CD4-positive, alpha-beta T cell treated with Interleukin-1 beta for 1 hour (primary cell): Measurements from ENCODE around the gene SAMD4A.

ENCODE experiments used
- DNase-seq, 2 donors: peaks; one replicate each; pipeline ENCODE4 v3.0.0-alpha.2; 2020 to 2022

Gene SAMD4A

DNA sequence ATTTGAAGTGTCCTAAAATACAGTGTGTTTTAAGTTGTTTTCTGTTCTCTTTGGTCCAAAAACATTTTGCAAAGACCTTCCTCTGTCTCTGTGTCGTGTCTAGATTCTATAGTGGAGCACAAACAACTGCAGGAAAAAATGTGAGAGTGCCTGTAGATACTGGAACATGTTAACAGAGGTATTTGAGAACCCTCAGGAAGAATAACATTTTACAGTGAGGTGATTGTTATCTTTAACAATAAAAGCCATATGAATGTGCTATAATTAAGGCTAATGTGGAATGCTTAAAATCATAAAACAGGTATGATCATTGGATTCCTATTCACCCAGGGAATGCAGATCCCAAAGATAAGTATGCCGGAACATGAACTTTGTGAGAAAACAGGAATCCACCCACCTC is 98.0 kb downstream of the SAMD4A start:
- no peak for DNase-seq

DNA sequence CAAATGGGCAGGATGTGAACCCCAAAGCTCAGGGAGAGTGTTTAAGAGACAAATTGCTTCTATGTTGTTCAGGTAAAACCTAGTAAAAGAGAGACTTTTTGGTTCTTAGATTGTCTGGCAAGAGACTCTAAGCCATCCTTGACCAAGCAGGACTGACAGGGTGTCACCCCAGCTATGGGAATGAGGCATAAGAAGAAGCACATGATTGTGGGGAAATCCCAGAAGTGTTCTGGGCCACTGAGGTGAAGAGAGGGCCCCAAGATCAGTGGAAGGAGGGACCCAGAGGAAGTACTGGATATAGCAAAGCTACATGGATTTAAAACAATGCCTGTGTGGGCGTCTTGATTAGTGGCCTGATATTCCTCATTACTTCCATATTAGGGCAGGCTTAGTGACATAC is 99.0 kb downstream of the SAMD4A start:
- DNase-seq, result no peak

DNA sequence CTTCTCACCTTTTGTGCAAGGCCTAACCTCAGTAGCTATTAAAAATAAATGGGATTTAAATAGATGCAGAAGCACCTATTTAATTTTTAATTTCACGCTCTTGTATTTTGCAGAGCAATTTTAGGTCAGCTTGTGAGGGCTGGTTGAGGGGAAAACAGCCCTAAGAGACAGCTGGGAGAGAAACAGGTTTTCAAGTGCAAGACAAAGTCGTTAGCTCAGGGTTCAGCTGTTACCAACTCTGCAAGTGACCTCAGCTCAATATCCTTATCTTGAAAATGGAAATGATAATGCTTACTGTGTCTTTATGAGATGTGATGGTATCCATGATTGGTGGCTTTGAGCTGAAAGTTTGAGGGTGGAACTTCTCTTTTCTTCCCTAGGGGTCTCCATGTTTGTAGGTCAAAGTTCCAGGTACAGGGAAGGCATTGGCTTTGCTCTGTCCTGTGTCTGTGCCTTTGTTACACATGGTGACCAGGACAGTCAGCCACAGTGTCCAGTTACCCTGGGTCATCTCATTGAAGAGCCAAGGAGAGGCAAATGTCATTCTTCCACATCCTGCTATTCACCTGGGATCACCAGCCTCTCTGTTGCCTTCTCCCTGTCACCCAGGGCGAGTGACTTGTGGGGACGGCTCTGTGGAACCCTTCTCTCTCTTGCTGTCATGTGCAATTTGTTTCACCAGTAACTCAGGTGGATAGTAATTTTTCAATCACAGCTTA is 100.3 kb downstream of the SAMD4A start:
- DNase-seq, result no peak

DNA sequence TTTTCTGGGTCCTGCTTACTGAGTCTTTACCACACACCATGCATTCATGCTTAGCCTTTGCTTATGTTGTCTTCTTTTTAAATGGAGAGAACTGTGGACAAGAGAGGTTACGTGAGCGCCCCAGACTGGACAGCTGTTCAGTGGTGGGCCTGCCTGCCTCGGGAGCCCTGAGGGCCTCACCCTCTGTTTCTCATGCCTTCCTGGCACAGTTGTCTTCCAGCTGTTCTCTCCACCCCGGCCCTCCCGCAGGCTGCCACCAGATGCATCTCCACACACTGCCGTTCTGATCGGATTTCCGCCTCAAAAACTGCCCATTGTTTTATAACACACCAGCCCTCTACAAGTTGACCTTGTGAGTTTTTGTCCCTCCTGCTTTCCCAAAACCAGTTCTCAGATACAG is 100.8 kb downstream of the SAMD4A start:
- no peak for DNase-seq

DNA sequence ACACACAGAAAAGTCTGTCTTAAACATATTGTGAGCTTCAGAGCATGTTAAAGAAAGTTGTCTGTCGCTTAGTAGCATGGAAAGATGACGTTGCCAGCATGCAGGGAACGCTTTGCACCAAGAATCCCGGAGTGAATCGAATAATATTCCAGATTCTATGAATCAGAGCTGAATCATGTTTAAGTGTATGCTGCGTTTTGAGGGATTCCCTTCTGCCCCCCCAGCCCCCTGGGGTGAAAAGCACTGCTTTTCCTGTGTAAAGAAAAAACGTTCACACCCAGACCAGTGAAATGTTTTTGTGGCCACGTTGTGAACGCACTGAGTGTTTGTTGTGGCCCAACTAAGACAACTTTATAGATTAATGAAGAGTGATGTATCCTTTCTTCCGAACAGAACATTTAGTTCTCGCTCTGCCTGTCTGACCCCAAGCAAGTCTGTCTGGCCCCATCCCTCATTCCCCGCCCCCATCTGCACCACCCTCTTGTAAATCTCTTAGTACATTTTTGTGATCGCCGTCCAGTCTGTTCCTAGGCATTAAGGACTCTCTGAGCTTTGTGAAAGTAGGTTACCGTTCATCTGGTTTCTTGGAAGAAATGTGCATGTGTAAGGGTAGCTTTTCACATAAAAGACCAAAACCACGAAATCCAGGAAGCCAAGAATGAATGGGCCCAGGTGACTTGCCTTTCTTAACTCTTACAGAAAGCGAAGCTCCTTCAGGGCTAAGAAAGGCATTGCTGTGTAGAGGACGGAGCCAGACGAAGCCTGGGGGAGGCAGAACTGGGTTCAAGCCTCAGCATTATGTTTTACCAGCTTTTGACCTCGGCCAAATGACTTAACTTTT is 103.0 kb downstream of the SAMD4A start:
- peak in 1 of 2 donors; percentile 24 for DNase-seq

DNA sequence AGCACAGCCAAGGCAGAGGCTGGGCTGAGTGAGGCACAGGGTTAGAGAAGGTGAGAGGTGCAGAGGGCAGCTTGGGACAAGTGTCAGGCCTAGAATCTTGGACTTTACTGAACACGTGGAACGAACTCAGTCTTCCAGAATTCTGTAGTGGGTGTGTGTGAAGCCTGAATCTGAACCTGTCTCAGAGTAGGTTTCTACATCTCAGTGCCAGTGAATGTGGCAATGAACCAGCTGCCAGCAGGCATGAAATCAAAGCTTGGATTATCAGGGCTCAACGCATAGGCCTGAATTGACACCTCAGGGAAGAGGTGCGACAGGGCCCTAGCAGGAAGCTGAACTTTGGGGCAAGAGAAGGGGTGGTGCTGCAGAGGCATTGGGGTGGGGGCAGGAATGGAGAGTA is 104.6 kb downstream of the SAMD4A start:
- no peak for DNase-seq

DNA sequence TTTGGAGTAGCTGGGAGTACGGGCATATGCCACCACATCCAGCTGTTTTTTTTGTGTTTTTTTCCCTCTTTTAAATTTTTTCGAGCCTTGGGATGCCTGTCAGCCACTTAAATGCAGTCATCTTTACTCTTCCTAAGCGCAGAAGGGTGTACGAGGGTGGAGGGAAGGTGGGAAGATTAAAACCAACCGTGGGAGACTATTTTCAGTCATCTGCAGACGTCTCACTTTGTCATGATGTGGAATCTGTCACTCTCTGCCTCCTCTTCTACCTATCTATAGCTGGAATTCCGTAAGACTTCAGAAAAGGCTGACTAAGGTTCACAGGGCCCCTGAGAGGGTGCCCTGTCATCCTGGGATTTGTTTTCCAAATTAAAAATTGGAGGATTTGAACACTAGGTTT is 105.3 kb downstream of the SAMD4A start:
- DNase-seq, result no peak

DNA sequence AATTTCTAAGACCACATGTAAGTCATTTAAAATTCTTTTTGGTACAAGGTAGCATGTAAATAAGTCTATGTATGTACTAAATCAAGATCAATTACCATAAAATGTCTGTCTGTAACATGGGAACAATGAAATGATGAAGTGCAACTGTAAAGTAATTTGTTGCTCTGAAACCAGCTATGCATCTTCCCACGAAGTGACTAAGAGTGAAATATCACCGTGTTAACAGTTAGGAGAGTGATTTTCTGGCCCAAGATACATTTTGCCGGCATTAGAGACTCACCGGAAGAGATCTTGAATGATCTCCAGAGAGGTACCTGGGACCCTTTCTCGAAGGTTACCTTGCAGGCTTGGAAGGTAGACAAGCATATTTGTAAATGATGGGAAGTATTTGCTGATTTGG is 105.8 kb downstream of the SAMD4A start:
- DNase-seq, result no peak

DNA sequence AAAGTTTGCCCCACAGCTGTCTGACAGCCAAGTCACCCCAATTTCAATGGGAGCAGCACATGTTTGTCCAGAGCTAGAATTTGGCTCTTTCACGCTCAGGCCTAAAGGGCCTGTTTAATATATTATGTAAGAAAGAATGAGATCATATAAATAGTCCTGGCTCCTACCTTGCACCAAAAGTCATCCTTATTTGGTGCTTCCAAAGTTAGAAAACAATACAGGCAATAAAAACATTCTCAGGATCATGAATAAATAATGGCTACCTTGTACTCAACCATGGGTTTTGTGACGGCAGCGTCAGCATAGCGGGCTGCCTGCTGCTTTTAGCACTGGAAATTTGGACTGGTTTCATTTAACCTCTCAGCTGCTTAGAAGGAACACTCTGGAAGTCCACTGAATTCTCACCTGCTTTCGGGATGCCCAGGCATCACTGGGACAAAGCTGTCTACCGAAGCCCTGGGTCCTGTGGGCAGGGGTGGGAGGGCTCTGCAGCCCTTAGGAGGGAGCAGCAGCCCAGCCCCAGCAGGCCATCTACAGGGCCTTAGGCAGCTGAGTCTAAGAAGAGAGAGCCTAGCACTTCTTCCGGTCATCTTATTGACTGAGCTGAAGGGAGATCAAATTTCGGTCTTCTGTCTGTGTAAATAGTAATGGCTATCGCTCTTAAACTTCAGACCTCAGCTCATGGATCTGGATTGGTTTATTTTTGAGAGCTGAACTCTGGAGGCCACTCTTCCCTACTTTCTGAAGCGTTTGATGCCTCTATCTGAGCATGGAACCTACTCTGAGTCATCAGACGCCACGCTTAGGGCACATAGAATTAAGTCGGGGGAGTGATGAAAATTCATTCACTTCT is 106.5 kb downstream of the SAMD4A start:
- DNase-seq, result no peak

DNA sequence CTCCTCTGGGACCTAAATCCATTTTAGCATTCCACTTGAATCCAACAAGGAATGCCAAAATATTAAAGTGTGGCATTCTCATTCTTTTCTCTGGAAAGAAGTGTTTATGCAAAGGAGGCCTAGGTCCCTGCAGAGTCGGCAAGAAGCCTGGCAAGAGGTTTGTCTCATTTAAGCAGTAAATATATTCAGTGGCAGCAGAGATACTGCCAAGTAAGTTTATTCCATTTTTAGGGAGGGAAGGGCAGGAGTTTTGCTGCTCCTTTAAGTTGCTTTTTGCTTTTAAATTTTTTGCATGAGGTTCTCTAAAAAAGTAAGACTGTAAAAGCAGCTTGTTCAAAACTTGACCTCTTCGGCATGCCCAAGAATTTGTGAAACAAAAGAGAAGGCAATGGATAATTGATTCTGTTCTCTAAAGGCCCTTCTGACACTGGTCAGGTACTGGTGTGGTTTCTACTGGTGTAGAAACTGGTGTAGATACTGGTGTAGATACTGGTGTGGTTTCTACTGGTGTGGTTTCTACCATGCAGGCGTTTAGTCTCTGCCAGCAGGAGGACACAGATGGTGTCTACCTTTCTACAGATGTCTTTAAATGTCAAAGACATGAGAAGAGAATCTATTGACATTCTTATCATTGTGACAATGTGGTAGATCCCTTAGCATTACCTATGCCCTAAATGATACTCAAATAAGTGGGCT is 107.3 kb downstream of the SAMD4A start:
- no peak for DNase-seq

DNA sequence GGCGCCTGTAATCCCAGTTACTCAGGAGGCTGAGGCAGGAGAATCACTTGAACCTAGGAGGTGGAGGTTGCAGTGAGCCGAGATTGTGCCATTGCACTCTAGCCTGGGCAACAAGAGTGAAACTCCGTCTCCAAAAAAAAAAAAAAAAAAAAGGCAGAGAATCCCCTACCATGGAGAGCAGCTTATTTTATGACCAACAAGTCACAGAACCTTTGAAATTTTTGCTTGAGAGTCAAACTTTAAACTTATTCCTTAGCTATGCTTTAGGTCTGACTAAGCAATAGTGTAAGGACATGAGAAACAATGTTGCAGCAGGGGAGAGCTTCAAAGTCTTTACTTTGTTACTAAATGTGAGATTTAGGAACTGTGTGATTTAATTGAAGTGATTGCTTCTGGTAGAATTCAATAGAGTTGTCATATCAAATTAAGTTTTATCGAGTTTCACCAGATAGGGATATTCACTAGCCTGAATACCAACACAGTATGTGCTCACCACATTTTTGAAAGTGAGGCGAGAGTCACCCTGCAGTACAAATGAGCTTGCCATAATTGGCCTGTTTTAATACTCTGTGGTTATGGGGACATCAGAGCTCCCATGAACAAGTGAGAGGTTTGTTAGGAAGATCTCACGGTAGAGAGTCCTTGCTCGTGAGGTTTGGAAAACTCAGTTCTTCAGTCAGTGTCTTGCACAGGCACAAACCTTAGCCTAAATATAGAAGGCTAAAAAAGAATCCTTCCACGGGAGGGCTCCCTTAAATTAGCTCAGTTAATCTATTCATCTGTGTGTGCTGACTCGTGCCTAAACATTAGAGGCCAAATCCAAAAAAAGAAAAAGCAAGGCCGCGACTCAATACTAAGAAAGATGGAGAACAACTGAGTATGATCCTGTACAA is 108.6 kb downstream of the SAMD4A start:
- DNase-seq, result no peak

DNA sequence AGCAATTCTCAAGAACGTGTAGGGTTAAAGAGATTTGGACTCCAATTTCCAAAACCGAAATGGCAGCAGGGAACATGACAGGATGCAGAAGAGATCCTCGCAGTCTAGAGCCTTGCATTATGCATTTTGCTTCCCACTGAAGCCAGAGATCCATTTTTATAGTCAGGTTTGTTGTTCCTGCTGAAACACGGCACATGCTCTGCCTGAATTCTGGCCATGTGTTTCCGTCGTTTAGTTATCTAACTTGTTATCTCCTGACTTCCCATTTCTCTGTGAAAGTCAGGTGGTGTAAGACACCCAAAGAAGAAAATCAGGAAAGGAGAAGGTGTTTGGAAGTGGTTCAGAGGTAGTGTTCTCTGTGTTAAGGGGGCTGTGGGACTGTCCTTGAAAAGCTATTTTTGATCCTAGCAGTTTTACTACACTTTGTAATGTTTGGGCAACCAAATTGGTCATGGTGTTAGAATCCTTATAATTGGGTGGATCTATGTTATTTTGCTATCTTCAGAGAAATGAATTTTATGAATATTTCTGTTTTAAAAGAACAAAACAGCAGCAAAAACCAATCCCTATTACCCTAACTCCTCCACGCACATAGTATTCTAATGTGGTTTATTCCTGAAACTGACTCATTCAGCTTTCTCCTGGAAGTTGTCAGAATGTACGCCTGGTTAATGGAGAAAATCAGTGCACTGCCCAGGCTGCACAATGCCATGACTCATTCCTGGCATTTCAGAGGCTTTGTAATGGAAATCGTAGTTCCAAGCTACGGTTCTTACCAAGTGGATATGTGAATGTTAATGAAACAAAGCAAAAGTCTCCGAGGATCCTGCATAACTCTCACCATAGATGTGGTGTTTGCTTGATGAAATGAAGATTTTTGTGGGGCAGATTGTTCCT is 110.1 kb downstream of the SAMD4A start:
- DNase-seq, result no peak

DNA sequence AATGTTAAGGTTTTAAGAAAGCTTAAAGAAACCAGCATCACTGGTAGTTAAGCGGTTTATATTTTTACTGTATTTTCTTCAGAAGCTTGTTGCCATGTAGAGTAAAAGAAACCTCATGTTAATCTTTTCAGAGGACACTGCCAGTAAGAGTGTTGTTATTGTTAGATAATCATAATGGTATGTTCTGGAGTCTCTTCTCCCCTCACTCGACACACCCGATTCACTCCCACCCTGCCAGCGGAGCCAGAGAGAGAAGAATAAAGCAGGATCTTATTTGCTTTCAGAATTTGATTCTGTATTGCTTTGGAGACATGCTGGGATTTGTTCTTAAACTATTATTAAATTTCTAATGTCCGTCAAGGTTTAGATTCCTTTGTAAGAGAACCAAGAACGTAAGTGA is 113.7 kb downstream of the SAMD4A start:
- no peak for DNase-seq

DNA sequence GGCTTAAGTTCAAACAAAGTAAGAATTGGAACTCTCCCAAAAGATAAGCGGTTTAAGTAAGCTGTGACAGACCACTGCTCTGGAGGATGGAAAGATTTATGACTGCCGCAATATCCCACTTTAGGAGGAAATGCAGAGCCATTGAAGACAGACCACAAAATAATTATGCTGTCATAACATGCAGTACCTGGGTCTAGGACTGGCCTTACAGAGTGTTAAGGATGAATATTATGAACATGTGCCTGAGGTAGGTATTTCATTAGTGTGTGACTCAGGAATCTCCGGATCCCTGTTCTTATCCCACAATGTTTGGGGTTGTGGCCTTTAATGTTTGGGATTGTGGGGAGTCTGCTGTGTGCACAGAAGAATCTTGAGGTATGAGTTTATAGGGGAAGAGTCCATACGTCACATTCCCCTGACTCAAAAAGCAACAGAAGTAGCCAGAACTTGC is 114.9 kb downstream of the SAMD4A start:
- DNase-seq, result no peak

DNA sequence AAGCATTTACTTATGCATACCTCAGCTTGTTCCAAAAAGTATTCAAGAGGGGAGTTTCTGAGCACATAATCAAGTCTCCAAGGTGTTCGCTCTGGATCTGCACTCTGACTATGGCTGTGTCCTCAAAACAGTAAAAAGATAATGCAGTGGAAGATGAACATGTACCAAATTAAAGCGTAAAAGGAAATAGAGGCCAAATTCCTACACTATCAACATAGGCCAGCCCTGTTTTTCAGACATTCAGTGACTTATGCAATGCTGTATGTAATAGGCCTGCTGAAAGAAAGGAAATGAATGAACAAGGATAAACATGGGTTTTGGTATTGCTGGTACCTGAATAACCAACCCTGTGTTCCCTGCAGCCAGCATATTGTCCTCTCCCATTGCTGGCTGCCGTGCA is 115.7 kb downstream of the SAMD4A start:
- DNase-seq, result no peak

DNA sequence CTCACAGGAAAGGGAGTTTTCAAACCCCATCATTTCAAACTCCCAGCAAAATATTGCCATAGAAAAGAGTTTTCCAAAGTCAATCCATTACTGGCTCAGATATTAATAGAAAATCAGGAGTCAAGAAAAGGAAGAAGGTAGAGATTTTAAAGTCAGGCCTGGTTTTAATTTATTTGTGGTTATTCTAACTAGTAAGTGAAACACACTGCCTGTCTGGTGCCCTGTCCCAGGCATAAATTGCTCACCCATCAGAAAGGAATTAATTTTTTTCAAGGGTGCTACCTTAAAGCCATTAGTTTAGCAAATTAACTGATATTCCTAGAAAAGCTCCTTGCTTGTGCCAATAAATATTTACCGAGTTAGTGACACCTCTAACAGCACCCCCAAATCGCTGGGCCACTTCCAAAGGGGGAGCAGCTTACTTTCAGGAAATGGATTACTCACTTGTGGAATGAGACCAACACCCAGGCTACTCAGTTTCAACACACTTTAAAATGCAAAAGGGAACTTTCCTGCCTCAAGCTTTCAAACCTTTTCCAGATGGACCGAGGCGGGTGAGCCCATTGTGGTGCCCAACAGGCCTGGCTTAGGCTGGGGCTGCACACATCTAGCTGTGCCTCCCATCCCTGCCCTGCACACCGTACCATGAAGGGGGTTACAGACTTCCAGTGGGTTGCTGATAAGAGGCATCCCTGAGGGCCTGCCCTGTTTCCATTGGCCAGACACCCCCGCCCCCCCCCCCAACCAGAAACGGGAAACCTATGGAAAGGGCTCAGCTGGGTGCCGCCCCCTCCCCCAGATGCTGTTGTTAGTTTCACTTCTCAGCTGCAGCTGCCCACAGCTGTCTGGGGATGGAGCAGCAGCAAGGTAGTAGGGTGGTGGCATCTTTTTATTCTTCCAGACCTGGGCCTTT is 117.2 kb downstream of the SAMD4A start:
- DNase-seq, result no peak

DNA sequence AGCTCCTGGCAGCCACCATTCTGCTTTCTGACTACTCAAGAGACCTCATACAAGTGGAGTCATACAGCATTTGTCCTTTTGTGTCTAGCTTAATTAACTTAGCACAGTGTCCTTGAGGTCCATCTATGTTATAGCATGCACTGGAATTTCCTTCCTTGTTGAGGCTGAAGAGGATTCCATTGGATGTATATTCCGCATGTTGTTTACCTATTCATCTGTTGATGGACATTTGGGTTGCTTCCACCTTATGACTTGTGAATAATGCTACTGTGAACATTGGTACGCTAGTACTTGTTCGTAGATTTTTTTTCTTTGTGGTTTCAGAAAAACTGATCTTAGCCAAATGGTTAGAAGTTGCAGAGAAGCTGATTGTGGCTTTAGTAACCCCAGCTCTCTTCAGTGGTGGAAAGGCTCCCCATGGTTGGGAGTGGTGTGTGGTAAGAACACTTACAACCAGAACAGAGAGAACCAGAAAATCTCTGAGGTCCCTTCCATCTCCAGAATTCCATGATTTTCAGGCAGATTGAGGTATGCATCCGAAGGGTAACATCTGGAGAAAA is 118.4 kb downstream of the SAMD4A start:
- no peak for DNase-seq

DNA sequence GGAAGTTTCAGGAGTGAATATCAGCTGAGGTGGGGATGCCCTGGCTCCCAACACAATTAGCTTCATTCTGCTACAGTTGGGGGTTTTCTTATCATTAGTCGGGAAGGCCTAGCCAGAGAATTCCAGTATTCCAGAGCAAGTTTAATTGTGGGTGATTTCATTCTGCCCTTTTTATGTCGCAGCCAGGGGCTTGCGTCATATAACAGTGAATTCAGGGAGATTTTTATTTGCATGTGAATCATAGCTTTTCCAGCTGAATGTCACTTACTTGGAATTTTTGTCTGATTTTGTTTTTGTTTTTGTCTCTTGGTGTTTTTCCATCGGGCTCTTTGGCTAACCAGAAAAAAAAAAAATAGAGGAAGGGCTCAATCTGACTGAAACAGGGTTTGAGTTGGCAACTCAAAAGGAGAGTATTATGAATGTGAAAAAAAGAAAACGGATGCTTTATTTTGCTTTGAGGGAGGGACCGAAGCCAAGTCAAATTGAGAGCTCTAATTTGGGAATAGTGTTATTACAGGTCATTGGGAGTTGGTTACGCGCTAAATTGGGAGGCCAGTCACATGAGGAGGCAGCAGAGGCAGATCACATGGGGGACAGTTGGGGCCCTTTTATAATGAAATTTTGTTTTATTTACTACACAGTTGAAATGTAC is 119.4 kb downstream of the SAMD4A start:
- DNase-seq, result no peak
